GM23338 (cell line): ENCODE measurements around the gene ARSB.

Source experiments
- CREB1 ChIP-seq: fragments of 250-450 bp; sonication (Bioruptor Pico); IDR thresholded peaks from 2 replicates; pipeline ENCODE4 v1.5.0; 2020; ENCODE audit warnings: low read depth, mild to moderate bottlenecking, moderate library complexity
- CTCF ChIP-seq, 2 experiments: fragments of 200-600 bp in 1 of 2; sonication (generic) in 1 of 2; conservative IDR thresholded peaks; 2 replicates each; pipeline versions ENCODE4 v1.5.1 to v1.6.1; 2016 to 2017; ENCODE audit warnings: antibody characterized with exemption in 2 of 2, low read depth in 2 of 2, mild to moderate bottlenecking in 2 of 2, moderate library complexity in 1 of 2
- ETS1 ChIP-seq: IDR thresholded peaks from 2 replicates; pipeline ENCODE4 v1.6.1; 2016; ENCODE audit warnings: antibody characterized with exemption
- EZH2 ChIP-seq: fragments of 200-600 bp; sonication (generic); IDR thresholded peaks from one replicate; pipeline ENCODE4 v1.8.0; 2017; ENCODE audit warnings: antibody characterized with exemption, mild to moderate bottlenecking, low read depth; ENCODE audit not compliant: unreplicated experiment
- EZH2phosphoT487 ChIP-seq: fragments of 200-600 bp; sonication (generic); IDR thresholded peaks from one replicate; pipeline ENCODE4 v1.8.1; 2018; ENCODE audit warnings: antibody characterized with exemption; ENCODE audit not compliant: unreplicated experiment
- NANOG ChIP-seq: IDR thresholded peaks from 2 replicates; pipeline ENCODE4 v1.6.1; 2016; ENCODE audit warnings: antibody characterized with exemption, borderline replicate concordance
- POLR2AphosphoS5 ChIP-seq: IDR thresholded peaks from 2 replicates; pipeline ENCODE4 v1.6.1; 2016; ENCODE audit warnings: antibody characterized with exemption, low read depth
- REST ChIP-seq: IDR thresholded peaks from one replicate; pipeline ENCODE4 v1.6.1; 2018; ENCODE audit warnings: antibody characterized with exemption; ENCODE audit not compliant: unreplicated experiment
- ZNF331 ChIP-seq: fragments of 250-450 bp; sonication (Bioruptor Pico); IDR thresholded peaks from 2 replicates; pipeline ENCODE4 v1.5.0; 2020; ENCODE audit warnings: low read depth, mild to moderate bottlenecking, moderate library complexity

- TF ChIP-seq CREB1 (CRISPR knock-in tag) (no peak), CTCF (conservative IDR thresholded peaks at IDR 0.05; ENCODE audit: low read depth in 2 of 2) (no peak), REST (no peak), POLR2AphosphoS5 (no peak), EZH2 (no peak), ZNF331 (CRISPR knock-in tag) (no peak), NANOG (no peak), ETS1 (no peak), EZH2phosphoT487 (no peak)
Measured at GRCh38 chr5:78922879-78923621, 62.1 kb downstream of the ARSB start.
